SK-N-SH treated with all-trans-retinoic acid at 6 μM for 48 hours (cell line): ENCODE data around the gene CBLL1.
A peak's percentile ranks its signal among the peaks of the same experiment; 100 is the strongest.

Experiments used
- ATAC-seq: fragments of 200-7000 bp; cut with Tn5 transposase; 3 replicates; pipeline ENCODE4 v1.9.1; 2020; ENCODE audit warnings: mild to moderate bottlenecking, moderate library complexity
- ARNTL ChIP-seq: fragments of 450-650 bp; formaldehyde crosslinking; IDR thresholded peaks from 2 replicates; pipeline ENCODE4 v1.5.0; 2020; ENCODE audit warnings: low read depth, mild to moderate bottlenecking, moderate library complexity, borderline replicate concordance
- BACH2 ChIP-seq: fragments of 250-450 bp; sonication (Bioruptor Pico); IDR thresholded peaks from 2 replicates; pipeline ENCODE4 v1.9.0; 2021; ENCODE audit warnings: mild to moderate bottlenecking, borderline replicate concordance
- CREB5 ChIP-seq: fragments of 250-450 bp; sonication (Bioruptor Pico); IDR thresholded peaks from 2 replicates; pipeline ENCODE4 v1.5.1; 2020; ENCODE audit warnings: low read depth, mild to moderate bottlenecking, moderate library complexity
- CSDC2 ChIP-seq: fragments of 250-450 bp; sonication (Bioruptor Pico); IDR thresholded peaks from 2 replicates; pipeline ENCODE4 v1.5.0; 2020; ENCODE audit warnings: mild to moderate bottlenecking, moderate library complexity
- ESRRG ChIP-seq: fragments of 250-450 bp; sonication (Bioruptor Pico); IDR thresholded peaks from 2 replicates; pipeline ENCODE4 v1.6.1; 2021; ENCODE audit warnings: mild to moderate bottlenecking
- ISL1 ChIP-seq: fragments of 250-450 bp; sonication (Bioruptor Pico); IDR thresholded peaks from 2 replicates; pipeline ENCODE4 v2.1.2; 2022; ENCODE audit warnings: mild to moderate bottlenecking, moderate library complexity
- OSR1 ChIP-seq: fragments of 250-450 bp; sonication (Bioruptor Pico); IDR thresholded peaks from 2 replicates; pipeline ENCODE4 v1.8.0; 2022; ENCODE audit warnings: moderate library complexity, mild to moderate bottlenecking, inconsistent platforms
- PATZ1 ChIP-seq: fragments of 250-450 bp; sonication (Bioruptor Pico); IDR thresholded peaks from 2 replicates; pipeline ENCODE4 v1.8.0; 2020; ENCODE audit warnings: mild to moderate bottlenecking, moderate library complexity, borderline replicate concordance
- POU6F1 ChIP-seq: fragments of 250-450 bp; sonication (Bioruptor Pico); IDR thresholded peaks from 2 replicates; pipeline ENCODE4 v1.8.0; 2021; ENCODE audit warnings: low read depth, mild to moderate bottlenecking, moderate library complexity, borderline replicate concordance
- RARB ChIP-seq: fragments of 250-450 bp; sonication (Bioruptor Pico); IDR thresholded peaks from 2 replicates; pipeline ENCODE4 v1.8.0; 2021; ENCODE audit warnings: mild to moderate bottlenecking, moderate library complexity
- SNAI2 ChIP-seq: fragments of 250-450 bp; sonication (Bioruptor Pico); IDR thresholded peaks from 2 replicates; pipeline ENCODE4 v1.5.0; 2020; ENCODE audit warnings: mild to moderate bottlenecking, moderate library complexity
- TCF4 ChIP-seq: fragments of 250-450 bp; sonication (Bioruptor Pico); IDR thresholded peaks from 2 replicates; pipeline ENCODE4 v1.8.0; 2021; ENCODE audit warnings: mild to moderate bottlenecking, moderate library complexity, borderline replicate concordance
- TOX ChIP-seq: fragments of 250-450 bp; sonication (Bioruptor Pico); IDR thresholded peaks from 2 replicates; pipeline ENCODE4 v1.8.0; 2021; ENCODE audit warnings: mild to moderate bottlenecking, moderate library complexity, borderline replicate concordance
- ZC3H10 ChIP-seq: fragments of 250-450 bp; sonication (Bioruptor Pico); IDR thresholded peaks from 2 replicates; pipeline ENCODE4 v1.5.1; 2021; ENCODE audit warnings: mild to moderate bottlenecking, moderate library complexity
- ZFP3 ChIP-seq: fragments of 250-450 bp; sonication (Bioruptor Pico); IDR thresholded peaks from 2 replicates; pipeline ENCODE4 v1.5.0; 2020; ENCODE audit warnings: mild to moderate bottlenecking, moderate library complexity
- ZNF565 ChIP-seq: fragments of 450-650 bp; formaldehyde crosslinking; conservative IDR thresholded peaks from 2 replicates; pipeline ENCODE4 v1.5.0; 2020; ENCODE audit warnings: low read depth, mild to moderate bottlenecking, moderate library complexity
- ZNF70 ChIP-seq: fragments of 450-650 bp; formaldehyde crosslinking; IDR thresholded peaks from 2 replicates; pipeline ENCODE4 v1.5.0; 2020; ENCODE audit warnings: mild to moderate bottlenecking, moderate library complexity
- ZNF8 ChIP-seq: fragments of 450-650 bp; formaldehyde crosslinking; IDR thresholded peaks from 2 replicates; pipeline ENCODE4 v1.5.0; 2020; ENCODE audit warnings: mild to moderate bottlenecking, moderate library complexity
- TF ChIP-seq, protein P1 (sequence below): fragments of 250-450 bp; sonication (Bioruptor Pico); IDR thresholded peaks from 2 replicates; pipeline ENCODE4 v1.5.1; 2021; ENCODE audit warnings: mild to moderate bottlenecking, moderate library complexity

The CBLL1 gene

GRCh38 chr7:107697321-107698049, 46.5 kb upstream of the CBLL1 start:
- no peak for TF ChIP-seq BACH2 (CRISPR knock-in tag)
- no peak for TF ChIP-seq ISL1
- no peak for TF ChIP-seq SNAI2 (CRISPR knock-in tag)
- TF ChIP-seq RARB (CRISPR knock-in tag) = no peak
- TF ChIP-seq, protein P1, sequence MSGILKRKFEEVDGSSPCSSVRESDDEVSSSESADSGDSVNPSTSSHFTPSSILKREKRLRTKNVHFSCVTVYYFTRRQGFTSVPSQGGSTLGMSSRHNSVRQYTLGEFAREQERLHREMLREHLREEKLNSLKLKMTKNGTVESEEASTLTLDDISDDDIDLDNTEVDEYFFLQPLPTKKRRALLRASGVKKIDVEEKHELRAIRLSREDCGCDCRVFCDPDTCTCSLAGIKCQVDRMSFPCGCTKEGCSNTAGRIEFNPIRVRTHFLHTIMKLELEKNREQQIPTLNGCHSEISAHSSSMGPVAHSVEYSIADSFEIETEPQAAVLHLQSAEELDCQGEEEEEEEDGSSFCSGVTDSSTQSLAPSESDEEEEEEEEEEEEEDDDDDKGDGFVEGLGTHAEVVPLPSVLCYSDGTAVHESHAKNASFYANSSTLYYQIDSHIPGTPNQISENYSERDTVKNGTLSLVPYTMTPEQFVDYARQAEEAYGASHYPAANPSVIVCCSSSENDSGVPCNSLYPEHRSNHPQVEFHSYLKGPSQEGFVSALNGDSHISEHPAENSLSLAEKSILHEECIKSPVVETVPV (CRISPR knock-in tag) = no peak
- no peak for TF ChIP-seq ZNF565 (CRISPR knock-in tag)
- TF ChIP-seq POU6F1 (CRISPR knock-in tag) = no peak
- TF ChIP-seq ZC3H10 = no peak
- TF ChIP-seq OSR1 = no peak
- TF ChIP-seq CSDC2 = no peak
- no peak for TF ChIP-seq ESRRG (CRISPR knock-in tag)
- no peak for TF ChIP-seq ARNTL (CRISPR knock-in tag)
- TF ChIP-seq CREB5 (CRISPR knock-in tag) = no peak
- no peak for TF ChIP-seq TCF4 (CRISPR knock-in tag)
- TF ChIP-seq TOX (CRISPR knock-in tag) = no peak

GRCh38 chr7:107700570-107700969, 43.4 kb upstream of the CBLL1 start:
- TF ChIP-seq ZFP3 (no peak), ZC3H10 (no peak), ZNF565 (CRISPR knock-in tag) (no peak), ZNF70 (CRISPR knock-in tag) (no peak), ARNTL (CRISPR knock-in tag) (no peak)
- TF ChIP-seq, protein P1 (CRISPR knock-in tag) = no peak
- TF ChIP-seq, all 23 proteins: peak for 0
- ATAC-seq = no peak

More at GRCh38 chr7:107697321-107698049, 46.5 kb upstream of the CBLL1 start:
- ATAC-seq = peak; percentile 54

DNA sequence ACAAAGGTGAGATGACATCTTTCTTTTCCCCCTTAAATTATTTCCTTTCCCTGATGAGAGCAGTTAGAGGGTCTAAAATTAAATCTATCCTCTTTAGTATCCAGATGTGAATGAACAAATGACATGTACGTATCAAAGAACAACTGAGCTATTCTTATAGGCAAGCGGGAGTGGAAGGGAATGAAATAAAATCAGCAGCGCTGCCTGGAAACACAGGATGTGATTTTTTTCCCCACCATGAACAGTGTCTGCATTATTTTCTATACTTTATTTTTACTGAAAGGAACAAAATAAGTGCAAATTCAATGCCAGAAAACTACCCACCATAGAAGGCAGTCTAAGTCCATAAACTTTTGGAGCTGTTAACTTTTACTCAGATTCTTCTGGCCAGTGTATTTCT, 42.8 kb upstream of the CBLL1 start:
- TF ChIP-seq ISL1 (no peak), CSDC2 (no peak), PATZ1 (CRISPR knock-in tag) (no peak), ARNTL (CRISPR knock-in tag) (no peak), CREB5 (CRISPR knock-in tag) (no peak), ZNF8 (CRISPR knock-in tag) (no peak)
- TF ChIP-seq, all 23 proteins: peak for 0
- ATAC-seq = no peak
